HG03064 (cell line): Measurements from ENCODE around the gene BCO1.

Source experiments
- ATAC-seq: cut with Tn5 transposase; IDR thresholded peaks from one replicate; pipeline ENCODE4 v1.9.1; 2021; ENCODE audit warnings: low read depth; ENCODE audit not compliant: unreplicated experiment

Gene BCO1

DNA sequence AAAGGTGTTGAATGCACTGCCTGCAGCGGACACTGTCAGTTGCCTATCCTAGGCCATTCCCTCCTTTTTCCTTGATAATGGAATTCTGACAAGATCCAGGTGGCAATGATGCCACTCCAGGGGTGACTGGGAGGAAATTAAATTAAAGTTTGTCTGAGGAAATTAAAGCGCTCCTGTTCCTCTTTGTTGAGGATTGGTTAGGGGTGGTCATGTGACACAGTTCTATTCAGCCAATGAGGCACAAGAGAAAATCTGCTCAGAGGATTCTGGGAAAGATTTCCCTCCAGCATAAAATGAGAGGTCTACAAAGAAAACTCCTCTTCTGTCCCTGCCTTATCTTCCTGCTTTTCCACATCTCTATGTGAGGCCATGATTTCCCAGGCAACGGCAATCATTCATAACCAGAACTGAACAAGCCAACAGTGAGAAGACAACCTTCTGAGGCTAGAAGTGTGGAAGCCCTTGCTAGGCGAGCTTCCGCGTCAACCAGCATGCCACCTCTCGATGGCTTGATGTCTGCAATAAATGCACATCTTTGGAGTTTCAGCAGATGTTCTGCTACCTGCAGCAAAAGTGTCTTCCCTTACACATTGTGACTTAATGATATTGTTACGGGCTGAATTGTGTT is 5.6 kb upstream of the BCO1 start:
- no peak for ATAC-seq

DNA sequence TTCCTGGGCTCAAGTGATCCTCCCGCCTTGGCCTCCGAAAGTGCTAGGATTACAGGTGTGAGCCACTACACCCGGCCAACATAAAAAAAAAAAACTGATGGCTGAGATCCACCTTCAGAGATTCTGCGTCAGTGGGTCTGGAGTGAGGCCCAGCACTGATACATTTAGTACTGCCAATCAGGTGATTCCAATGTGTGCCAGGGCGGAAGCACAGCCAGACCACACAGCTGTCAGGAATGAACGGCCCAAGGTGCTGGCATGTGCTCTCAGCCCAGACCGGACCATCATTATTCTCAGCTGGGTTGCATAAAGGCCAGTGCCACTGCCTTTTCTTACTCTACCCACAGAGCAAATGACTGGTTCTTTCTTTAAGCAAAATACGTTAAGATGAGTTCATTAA is 1.2 kb upstream of the BCO1 start:
- ATAC-seq, result no peak

DNA sequence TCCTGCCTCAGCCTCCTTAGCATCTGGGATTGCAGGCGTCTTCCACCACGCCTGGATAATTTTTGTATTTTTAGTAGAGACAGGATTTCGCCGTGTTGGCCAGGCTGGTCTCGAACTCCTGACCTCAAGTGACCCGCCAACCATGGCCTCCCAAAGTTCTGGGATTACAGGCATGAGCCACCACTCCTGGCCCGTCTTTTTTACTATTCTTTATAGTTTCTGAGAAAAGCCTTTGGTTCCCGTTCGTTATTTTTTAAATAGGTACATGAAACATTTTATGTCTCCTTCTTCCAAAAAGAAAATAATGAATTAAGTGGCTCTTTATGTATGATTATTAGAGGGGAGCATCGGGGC is 570 bp upstream of the BCO1 start:
- no peak for ATAC-seq

DNA sequence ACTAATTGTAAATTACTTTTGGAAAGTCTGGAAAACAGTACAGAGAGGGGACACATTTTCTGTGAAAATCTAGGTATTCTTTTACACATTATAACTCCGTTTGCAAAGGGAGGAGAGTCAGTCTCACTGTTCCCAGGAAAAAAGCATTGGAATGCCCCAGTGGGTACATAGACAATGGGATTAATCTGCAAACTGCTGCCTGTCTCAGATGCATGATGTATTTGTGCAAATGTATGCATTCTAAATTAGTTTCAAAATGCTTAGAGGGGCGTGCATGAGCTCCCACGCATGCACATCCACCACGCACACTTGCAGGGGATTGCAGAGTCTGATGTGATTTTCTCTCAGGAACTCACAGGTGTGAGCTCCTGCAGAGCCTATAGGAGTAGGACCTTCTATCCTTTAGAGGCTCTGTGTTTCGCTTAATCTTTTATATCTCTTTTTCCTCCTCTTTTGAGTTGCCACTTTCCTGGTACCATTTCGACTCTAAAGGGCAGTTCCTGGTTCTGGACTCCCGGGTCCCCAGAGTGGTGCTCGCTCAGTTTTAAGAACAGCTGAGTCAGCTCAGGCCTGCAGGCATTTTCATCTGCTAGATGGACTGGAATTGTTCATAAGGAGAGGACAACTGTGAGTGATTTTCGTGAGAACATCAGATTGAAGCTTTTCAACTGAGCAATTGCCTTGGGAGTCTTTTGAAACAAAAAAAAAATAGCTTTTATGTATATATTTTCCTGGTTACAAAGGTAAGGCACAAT is 1.1 kb downstream of the BCO1 start:
- ATAC-seq, result no peak

DNA sequence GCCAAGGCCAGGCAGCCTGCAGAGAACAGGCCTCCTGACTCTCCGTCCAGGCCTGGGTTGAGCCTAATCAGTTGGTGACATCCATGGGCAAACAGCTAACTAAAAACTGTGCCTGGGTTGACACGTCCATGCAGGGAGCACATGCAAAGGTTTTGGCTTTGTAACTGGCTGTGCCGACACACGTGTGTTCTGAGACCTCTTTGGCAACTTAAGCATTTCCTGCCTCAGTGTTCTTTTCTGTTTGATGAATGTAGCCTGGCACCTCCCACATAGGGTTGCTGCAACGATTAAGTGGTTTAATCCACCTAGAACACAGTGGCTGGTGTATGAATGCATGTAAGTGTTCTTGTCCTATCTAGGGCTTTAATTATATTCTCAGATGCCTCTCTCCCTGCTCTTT is 3.2 kb downstream of the BCO1 start:
- no peak for ATAC-seq

DNA sequence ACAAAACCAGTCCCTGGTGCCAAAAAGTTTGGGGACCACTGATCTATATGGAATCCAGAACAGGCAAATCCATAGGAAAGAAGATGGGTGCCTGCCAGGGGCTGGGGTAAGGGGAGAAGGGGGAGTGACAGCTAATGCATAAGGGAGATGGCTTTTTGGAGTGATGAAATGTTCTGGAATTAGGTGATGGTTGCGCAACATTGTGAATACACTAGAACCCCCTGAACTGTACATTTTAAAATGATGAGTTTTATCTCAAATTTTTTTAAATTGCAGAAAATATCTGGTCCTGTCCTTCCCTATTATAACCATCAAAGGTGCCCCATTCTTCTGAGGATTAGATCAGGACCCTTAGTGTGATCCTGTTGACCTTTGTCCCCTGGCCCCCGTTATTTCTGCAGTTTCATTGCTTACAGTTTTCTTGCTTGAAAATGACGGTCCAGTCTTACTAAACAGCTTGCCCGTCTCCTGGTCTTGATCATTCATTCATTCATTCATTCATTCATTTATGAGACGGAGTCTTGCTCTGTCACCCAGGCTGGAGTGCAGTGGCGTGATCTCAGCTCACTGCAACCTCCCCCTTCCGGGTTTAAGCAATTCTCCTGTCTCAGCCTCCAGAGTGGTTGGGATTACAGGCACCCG is 4.6 kb downstream of the BCO1 start:
- no peak for ATAC-seq

DNA sequence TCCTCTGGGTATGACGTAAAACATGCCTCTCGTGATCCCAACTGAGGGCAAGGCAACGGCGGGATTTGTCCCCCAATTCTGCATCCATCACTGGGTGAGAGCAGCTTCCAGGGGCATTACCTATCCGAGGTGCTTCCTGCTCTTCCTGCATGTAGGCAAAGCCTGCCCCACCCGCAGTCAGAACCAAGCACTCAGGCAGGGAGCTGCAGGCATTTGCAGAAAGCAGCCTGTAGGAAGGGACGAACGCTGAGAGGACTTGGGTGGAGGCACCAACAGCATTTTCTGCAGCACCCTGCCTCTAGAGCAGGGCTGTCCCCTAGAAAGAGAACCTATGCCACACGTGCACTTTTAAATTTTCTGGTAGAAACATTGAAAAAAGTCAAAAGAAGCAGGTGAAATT is 5.5 kb downstream of the BCO1 start:
- ATAC-seq, result no peak

DNA sequence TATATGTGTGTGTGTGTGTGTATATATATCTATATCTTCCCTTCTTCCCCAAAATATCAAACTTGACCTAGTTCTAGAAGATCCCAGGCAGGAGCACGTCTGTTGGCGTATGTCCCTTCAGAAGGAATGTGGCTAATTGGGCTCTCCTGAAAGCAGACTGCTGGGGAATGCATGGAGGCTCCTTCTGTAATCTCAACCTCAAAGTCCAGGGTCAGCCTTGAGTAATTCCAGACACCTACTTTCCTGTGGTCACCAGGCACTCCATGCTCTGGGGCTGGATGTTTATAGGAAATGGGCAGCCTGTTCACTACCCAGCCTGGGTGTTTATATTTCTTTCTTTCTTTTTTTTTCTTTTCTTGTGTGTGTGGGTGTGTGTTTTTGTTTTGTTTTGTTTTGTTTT is 13.4 kb downstream of the BCO1 start:
- ATAC-seq, result no peak

DNA sequence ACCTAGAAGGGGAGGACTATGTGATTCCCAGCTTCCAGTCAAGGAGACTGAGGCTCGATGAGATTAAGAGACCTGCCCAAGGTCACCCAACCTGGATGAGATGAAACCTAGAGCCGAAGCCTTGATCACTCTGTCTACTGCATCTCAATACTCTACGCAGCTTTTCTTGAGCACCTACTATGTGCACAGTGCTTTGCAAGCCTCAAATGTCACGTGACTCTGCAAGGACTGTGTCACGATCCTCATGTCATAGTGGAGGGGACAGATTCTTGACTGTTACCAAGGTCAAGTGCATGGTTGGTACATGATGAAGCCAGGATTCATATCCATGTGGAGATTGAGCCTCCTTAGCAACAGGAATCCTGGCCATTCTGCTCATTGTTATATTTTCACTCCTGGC is 14.7 kb downstream of the BCO1 start:
- no peak for ATAC-seq

DNA sequence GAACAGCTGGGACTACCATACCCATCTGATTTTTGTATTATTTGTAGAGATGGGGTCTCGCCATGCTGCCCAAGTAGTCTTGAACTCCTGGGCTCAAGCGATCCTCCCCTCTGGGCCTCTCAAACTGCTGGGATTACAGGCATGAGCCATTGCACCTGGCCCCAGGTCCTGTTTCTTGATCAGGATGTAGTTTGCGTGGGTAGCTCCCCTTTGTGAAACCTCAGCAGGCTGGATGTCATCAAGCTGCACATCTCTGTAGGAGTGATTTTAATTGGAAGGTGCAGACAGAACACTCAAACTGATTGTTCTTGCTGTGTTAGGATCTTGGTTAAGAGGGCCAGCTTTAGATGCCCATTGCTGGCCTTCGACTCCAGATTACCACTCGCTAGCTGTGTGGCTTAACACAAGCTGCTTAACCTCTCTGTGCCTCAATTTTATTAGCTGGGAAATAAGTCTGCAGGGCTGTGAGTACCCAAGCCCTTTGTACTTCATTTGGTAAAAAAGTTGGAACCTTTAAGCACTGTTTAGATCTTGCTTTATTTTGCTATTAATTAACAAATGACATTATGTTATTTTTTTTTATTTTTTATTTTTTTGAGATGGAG is 16.5 kb downstream of the BCO1 start:
- ATAC-seq, result no peak

DNA sequence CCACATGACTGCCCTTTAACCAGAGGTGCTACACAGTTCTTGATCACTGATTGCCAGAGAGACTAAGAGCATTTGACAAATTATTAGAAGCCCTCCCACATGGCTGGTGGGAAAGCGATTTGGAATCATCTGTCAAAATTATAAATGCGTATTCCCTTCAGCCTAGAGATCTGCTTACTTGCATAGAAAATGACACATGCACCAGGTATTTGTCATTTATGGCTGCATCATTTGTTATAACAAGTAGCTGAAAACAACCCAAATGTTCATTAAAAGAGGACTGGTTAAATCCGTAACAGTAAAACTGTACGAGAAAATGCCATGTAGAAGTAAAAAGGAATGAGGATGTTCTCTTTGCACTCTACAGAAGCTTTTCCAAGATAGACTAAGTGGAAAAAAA is 21.4 kb downstream of the BCO1 start:
- no peak for ATAC-seq

DNA sequence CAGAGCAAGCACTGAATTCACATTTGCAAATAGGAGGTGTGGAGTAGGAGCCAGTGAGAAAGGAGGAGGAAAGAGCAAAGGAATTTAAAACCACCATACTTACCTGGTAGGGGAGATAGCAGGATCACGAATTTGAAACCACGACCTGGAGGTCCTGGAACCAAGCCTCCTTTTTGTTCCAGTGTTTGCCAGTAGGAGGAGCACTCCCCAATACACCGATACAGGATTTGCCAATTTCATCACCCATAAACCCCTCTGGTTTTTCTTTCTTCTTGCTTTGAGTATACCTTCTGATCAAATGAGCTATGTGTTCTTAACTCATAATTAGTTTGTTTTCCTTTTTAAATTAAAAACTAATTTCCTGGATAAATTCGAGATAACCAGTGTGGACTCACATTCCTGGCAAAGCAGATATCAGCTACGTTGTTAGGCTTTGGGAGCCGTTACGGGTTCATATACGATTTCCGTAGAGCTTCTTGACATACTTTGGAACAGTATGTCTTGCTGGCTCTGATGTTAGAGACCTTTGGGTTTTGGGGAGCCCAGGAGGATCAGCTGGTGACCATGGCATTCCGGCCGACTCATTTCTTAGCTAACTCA is 22.7 kb downstream of the BCO1 start:
- no peak for ATAC-seq

DNA sequence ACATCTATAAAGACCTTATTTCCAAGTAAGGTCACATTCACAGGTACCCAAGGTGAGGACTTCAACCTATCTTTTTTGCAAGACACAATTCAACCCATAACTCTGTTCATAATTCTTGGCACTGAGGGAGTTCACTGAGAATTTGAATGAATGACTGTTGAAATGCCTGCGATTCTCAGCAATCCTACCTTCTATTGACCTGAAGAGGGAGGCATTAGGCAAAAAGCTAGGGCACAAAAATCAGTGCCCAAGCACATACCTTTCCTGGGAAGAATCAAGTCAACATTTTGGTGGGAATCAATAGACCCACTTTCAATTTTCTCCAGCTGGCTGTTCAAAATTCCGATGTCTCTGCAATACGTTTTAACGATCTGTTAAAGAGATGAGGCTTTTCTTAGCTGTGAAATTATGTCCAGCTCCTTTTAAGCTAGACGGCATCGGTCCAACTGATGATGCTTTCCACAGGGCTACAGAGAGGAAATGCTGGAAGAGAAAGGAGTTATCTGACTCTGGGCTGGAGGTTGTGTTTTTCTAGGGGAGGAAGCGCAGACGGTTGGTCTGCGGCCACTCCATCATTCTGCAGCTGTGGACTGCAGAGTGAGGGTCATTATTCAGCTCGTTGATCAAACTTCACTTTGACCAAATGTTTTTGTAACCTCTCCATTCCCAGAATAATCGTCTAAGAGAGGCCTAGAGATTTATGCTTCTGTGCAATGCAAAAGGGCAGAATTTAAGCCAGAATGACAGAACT is 25.2 kb downstream of the BCO1 start:
- ATAC-seq, result no peak

DNA sequence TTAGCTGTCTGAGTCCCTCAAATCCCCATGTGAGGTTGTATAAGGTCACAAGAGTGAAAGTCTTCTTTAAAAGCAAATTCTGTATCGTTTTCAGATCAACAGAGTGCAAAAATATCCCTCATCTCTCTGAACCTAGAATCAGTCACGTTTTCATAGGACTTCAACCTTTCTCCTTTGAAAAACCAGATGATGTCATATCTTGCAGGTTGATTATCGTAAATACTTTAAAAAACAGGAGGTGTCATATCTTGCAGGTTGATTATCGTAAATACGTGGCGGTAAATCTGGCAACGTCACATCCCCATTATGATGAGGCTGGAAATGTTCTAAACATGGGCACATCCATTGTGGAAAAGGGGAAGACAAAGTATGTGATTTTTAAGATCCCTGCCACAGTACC is 25.9 kb downstream of the BCO1 start:
- ATAC-seq, result no peak

DNA sequence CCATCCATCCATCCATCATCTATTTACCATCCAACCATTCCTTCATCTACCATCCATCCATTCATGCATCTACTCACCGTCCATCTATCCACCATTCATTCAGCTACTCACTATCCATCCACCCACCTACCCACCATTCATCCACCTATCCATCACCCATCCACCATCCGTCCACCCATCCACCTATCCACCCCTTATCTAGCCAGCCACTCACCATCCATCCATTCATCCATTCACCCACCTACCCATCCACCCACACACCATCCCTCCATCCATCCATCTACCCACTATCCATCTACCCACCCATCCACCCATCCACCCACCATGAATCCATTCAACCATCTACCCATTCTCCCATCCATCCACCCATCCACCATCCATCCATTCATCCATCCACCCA is 26.6 kb downstream of the BCO1 start:
- no peak for ATAC-seq

DNA sequence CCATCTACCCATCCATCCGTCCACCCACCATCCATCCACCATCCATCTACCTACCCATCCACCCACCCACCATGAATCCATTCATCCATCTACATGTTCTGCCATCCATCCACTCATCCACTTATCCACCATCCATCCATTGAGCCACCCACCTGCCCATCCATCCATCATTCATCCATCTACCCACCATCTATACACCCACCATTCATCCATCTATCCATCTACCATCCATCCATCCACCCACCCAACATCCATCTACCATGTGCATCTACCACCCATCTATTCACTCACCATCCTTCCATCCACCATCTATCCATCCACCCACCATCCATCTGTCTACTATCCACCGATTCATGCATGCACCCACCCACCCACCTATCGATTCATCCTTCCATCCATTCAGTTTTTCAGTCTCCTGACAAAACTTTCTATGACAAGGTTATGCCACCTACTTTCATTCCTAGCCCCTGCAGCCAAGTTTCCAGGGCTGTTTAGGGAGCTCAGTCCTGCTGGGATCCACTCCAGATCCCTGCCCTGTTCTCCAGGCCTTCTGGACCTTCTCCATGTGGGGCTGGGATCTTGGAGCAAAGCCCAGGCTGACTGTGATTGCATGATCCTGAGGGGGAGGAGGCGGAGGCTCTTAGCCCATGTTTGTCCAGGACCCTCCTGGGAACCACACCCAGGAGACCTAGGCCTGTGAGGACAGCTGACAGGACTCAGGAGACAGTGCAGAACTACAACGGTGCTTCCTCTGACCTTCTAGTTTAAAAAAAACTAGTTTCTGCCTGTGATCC is 27.4 kb downstream of the BCO1 start:
- no peak for ATAC-seq

DNA sequence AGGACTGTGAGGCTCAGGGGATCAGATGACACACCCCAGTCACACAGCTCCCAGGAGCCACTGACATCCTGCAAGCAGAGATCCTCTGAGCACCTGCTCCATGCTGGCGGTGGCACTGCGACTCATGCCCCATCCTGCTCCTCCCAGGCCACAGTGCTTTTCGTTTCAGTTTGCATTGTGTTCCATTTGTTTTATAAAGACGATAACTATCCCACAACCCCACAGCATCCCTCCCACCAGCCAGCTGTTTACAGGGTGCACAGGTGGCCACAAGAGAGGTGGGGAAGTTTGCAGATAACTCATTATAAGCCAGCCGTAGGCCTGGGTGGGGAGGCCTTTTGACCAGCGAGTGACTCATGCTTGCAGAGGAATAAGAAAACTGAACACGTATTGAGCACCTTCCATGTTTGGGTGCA is 28.2 kb downstream of the BCO1 start:
- no peak for ATAC-seq

DNA sequence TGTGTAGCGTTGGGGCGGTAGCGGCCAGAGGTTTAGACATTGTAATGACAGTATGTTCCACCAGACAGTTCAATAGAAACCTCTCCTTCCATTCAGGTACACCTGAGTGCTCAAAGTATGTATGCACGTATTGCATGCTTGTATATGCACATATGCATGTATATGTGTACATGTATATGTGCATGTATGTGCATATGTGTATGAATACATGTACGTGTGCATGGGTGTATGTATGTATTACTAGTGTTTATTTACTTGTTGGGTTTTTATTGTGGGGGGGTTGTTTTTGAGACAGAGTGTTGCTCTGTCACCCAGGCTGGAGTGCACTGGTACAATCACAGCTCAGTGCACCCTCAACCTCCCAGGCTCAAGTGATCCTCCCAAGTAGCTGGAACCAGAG is 30.0 kb downstream of the BCO1 start:
- no peak for ATAC-seq

DNA sequence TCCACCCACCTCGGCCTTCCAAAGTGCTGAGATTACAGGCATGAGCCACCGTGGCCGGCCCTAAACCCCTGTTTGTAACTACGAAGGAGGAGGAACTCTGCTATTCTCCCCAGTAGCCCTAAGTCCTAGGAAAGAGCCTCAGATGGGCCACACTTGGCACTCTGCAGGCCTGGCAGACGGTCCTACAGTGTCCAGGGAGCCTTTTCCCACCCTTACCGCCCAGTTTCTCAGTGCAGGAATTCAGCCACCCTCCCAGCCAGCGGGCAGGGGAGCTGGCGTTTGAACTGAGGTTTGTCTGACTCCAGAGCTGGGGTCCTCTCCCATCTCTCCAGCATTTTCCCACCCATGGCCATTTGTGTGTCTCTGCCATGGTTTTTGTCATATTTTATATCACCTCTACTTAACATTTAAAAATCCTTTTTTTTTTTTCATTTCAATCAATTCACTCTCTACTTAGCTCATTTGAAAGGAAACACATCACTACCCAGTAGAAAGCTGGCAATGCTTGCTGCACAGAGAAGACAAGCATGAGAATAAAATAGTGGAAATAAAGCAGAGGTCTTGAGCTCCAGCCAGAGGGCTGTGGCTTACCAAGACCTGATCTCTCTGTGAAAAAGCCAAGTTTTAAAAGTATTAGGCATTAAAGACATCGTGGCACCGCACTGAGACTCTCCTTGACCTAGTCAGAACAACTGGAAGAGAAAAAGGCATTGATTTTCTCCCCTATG is 34.9 kb downstream of the BCO1 start:
- no peak for ATAC-seq
